Sigmoid colon (tissue), 4 donors: Measurements from ENCODE around the gene ZNF474.

Experiments
- EP300 ChIP-seq, 4 donors: sonication (generic); formaldehyde crosslinking; IDR thresholded peaks; one replicate each; pipeline ENCODE4 v1.6.1; 2017; ENCODE audit warnings: antibody characterized with exemption in 4 of 4
- POLR2A ChIP-seq, 2 donors: fragments of 450-650 bp; IDR thresholded peaks; one replicate each; pipeline ENCODE4 v1.6.1; 2016; ENCODE audit warnings: antibody characterized with exemption in 2 of 2, mild to moderate bottlenecking in 2 of 2, moderate library complexity in 2 of 2
- POLR2AphosphoS5 ChIP-seq, 4 donors: sonication (generic); formaldehyde crosslinking; IDR thresholded peaks; one replicate each; pipeline ENCODE4 v1.6.1; 2017; ENCODE audit warnings: antibody characterized with exemption in 4 of 4
- TF ChIP-seq, protein P1 (sequence below), 4 experiments: fragments of 450-650 bp in 3 of 4; fragments of 200-600 bp in 1 of 4; IDR thresholded peaks; one replicate each; pipeline ENCODE4 v1.5.1; 2016 to 2019; ENCODE audit warnings: antibody characterized with exemption in 4 of 4, mild to moderate bottlenecking in 3 of 4, moderate library complexity in 2 of 4

DNA sequence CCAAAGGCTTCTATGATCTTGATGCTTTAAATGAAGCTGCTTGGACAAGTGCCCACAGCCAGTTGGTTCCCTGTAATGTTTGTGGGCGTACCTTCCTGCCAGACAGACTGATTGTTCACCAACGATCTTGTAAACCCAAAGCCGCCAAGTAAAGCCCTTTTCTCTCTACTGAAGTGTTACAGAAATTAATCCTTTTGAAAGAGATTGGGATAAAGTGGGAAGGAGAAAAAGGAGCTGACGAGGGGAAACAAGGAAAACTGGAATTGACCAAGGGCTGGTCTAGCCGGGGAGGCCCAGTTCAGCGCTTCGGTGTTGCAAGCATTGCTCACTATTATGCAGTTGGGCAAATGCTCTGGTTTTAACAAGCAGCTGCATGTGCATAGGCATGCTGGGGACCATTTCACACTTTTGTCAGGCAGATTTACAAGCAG lies 53.2 kb downstream of the ZNF474 start:
- TF ChIP-seq, protein P1, sequence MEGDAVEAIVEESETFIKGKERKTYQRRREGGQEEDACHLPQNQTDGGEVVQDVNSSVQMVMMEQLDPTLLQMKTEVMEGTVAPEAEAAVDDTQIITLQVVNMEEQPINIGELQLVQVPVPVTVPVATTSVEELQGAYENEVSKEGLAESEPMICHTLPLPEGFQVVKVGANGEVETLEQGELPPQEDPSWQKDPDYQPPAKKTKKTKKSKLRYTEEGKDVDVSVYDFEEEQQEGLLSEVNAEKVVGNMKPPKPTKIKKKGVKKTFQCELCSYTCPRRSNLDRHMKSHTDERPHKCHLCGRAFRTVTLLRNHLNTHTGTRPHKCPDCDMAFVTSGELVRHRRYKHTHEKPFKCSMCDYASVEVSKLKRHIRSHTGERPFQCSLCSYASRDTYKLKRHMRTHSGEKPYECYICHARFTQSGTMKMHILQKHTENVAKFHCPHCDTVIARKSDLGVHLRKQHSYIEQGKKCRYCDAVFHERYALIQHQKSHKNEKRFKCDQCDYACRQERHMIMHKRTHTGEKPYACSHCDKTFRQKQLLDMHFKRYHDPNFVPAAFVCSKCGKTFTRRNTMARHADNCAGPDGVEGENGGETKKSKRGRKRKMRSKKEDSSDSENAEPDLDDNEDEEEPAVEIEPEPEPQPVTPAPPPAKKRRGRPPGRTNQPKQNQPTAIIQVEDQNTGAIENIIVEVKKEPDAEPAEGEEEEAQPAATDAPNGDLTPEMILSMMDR (IDR thresholded peaks at IDR 0.05) = no peak
- TF ChIP-seq POLR2A (IDR thresholded peaks at IDR 0.05) (no peak), POLR2AphosphoS5 (IDR thresholded peaks at IDR 0.05) (no peak), EP300 (IDR thresholded peaks at IDR 0.05) (no peak)
